Skeletal muscle tissue (tissue), 4 donors: ENCODE results near the gene FEZF2. TPM values are rescaled to one million over a fixed set of nuclear protein-coding genes. Genes with fewer than 3 reads are reported as not detected.

Source experiments
- H3K27ac ChIP-seq: one replicate; pipeline ENCODE4 v1.7.0; 2013; ENCODE audit warnings: mild to moderate bottlenecking, low read depth, low read length, inconsistent platforms
- H3K27me3 ChIP-seq, 3 donors: one replicate each; pipeline ENCODE4 v1.7.0; 2013; ENCODE audit warnings: low read length in 3 of 3; ENCODE audit not compliant: control insufficient read depth in 3 of 3, insufficient read depth in 3 of 3
- H3K36me3 ChIP-seq, 3 donors: one replicate each; pipeline ENCODE4 v1.7.0; 2013; ENCODE audit warnings: low read length in 3 of 3; ENCODE audit not compliant: control insufficient read depth in 3 of 3, insufficient read depth in 3 of 3
- H3K4me1 ChIP-seq, 3 donors: one replicate each; pipeline ENCODE4 v1.7.0; 2013; ENCODE audit warnings: low read length in 3 of 3, mild to moderate bottlenecking in 3 of 3; ENCODE audit not compliant: control insufficient read depth in 3 of 3, insufficient read depth in 3 of 3
- H3K4me3 ChIP-seq, 3 donors: one replicate each; pipeline ENCODE4 v1.7.0; 2013; ENCODE audit warnings: low read length in 3 of 3
- H3K9ac ChIP-seq, 3 donors: one replicate each; pipeline ENCODE4 v1.7.0; 2013; ENCODE audit warnings: low read length in 3 of 3, mild to moderate bottlenecking in 3 of 3, moderate library complexity in 2 of 3, low read depth in 1 of 3
- H3K9me3 ChIP-seq, 3 donors: one replicate each; pipeline ENCODE4 v1.7.0; 2013; ENCODE audit warnings: low read length in 3 of 3; ENCODE audit not compliant: control insufficient read depth in 3 of 3
- total RNA-seq: library from RNA; depleted of rRNA; stranded (reverse); fragments of >200 nt; gene quantifications from one replicate; pipeline ENCODE4 v1.2.3, GENCODE V29; 2014
- donor health status: Osteomylitis.

Gene FEZF2
- total RNA-seq, 1 donor from 2014 or later: not detected

GRCh38 chr3:62403765-62404164 lies 30.4 kb upstream of the FEZF2 start:
- H3K4me1 ChIP-seq: no peaks in the 10 kb centered on the region
- H3K27me3 ChIP-seq: peaks cover 0 to 9% (median 0%) of the 10 kb centered on the region in 3 donors
- H3K27ac ChIP-seq: no peak overlapping the region
- H3K9me3 ChIP-seq: no peaks in the 10 kb centered on the region
- no peak overlapping the region for H3K4me3 ChIP-seq
- H3K36me3 ChIP-seq: no peaks in the 10 kb centered on the region
- no peak overlapping the region for H3K9ac ChIP-seq

GRCh38 chr3:62392626-62393292 lies 19.4 kb upstream of the FEZF2 start:
- no peaks in the 10 kb centered on the region for H3K36me3 ChIP-seq
- H3K4me3 ChIP-seq: no peak overlapping the region
- H3K9ac ChIP-seq: no peak overlapping the region
- peaks cover 0 to 5% (median 0%) of the 10 kb centered on the region in 3 donors for H3K27me3 ChIP-seq
- no peaks in the 10 kb centered on the region for H3K4me1 ChIP-seq
- H3K9me3 ChIP-seq: no peaks in the 10 kb centered on the region
- H3K27ac ChIP-seq: no peak overlapping the region

GRCh38 chr3:62387251-62387650 lies 13.9 kb upstream of the FEZF2 start:
- no peaks in the 10 kb centered on the region for H3K4me1 ChIP-seq
- H3K27ac ChIP-seq: no peak overlapping the region
- H3K36me3 ChIP-seq: no peaks in the 10 kb centered on the region
- H3K4me3 ChIP-seq: no peak overlapping the region
- no peak overlapping the region for H3K9ac ChIP-seq
- peaks cover 0 to 2% (median 0%) of the 10 kb centered on the region in 3 donors for H3K27me3 ChIP-seq
- no peaks in the 10 kb centered on the region for H3K9me3 ChIP-seq

- Histone ChIP-seq H3K4me3 (no peak overlapping the region), H3K27ac (no peak overlapping the region), H3K36me3 (no peaks in the 10 kb centered on the region), H3K9ac (no peak overlapping the region), H3K4me1 (peaks cover under 1 to 9% (median 7%) of the 10 kb centered on the region in 3 donors), H3K27me3 (peaks cover 57 to 70% (median 66%) of the 10 kb centered on the region in 3 donors), H3K9me3 (peaks cover 0 to 2% (median 0%) of the 10 kb centered on the region in 3 donors)
These were observed 6.0 kb upstream of the FEZF2 start for GRCh38 chr3:62379321-62379798.

- Histone ChIP-seq H3K27me3 (peaks cover 61 to 74% (median 70%) of the 10 kb centered on the region in 3 donors), H3K27ac (no peak overlapping the region), H3K9me3 (peaks cover 0 to 2% (median 0%) of the 10 kb centered on the region in 3 donors), H3K4me3 (no peak overlapping the region), H3K4me1 (peaks cover 4 to 13% (median 8%) of the 10 kb centered on the region in 3 donors), H3K9ac (no peak overlapping the region), H3K36me3 (no peaks in the 10 kb centered on the region)
These were observed 5.6 kb upstream of the FEZF2 start for GRCh38 chr3:62378921-62379320.

GRCh38 chr3:62378311-62378789 lies 5.0 kb upstream of the FEZF2 start:
- Histone ChIP-seq H3K9ac (no peak overlapping the region), H3K27ac (no peak overlapping the region), H3K36me3 (no peaks in the 10 kb centered on the region), H3K4me1 (peaks cover 8 to 15% (median 9%) of the 10 kb centered on the region in 3 donors), H3K9me3 (peaks cover 0 to 2% (median 0%) of the 10 kb centered on the region in 3 donors), H3K4me3 (no peak overlapping the region), H3K27me3 (peaks cover 66 to 78% (median 76%) of the 10 kb centered on the region in 3 donors)

GRCh38 chr3:62376906-62377877 lies 3.8 kb upstream of the FEZF2 start:
- Histone ChIP-seq H3K4me1 (peaks cover 13 to 15% (median 14%) of the 10 kb centered on the region in 3 donors), H3K9ac (no peak overlapping the region), H3K9me3 (peaks cover 0 to 2% (median 0%) of the 10 kb centered on the region in 3 donors), H3K27me3 (peaks cover 75 to 87% (median 83%) of the 10 kb centered on the region in 3 donors), H3K27ac (no peak overlapping the region), H3K36me3 (no peaks in the 10 kb centered on the region), H3K4me3 (no peak overlapping the region)

GRCh38 chr3:62376454-62376720 lies 3.0 kb upstream of the FEZF2 start:
- H3K9me3 ChIP-seq: no peaks in the 10 kb centered on the region
- no peaks in the 10 kb centered on the region for H3K36me3 ChIP-seq
- no peak overlapping the region for H3K4me3 ChIP-seq
- peaks cover 80 to 92% (median 85%) of the 10 kb centered on the region in 3 donors for H3K27me3 ChIP-seq
- H3K9ac ChIP-seq: no peak overlapping the region
- peaks cover 14 to 17% (median 15%) of the 10 kb centered on the region in 3 donors for H3K4me1 ChIP-seq
- H3K27ac ChIP-seq: no peak overlapping the region

GRCh38 chr3:62375655-62376453 lies 2.5 kb upstream of the FEZF2 start:
- H3K4me3 ChIP-seq: no peak overlapping the region
- no peak overlapping the region for H3K9ac ChIP-seq
- no peaks in the 10 kb centered on the region for H3K36me3 ChIP-seq
- H3K27me3 ChIP-seq: peaks cover 85 to 95% (median 85%) of the 10 kb centered on the region in 3 donors
- peaks cover 15 to 22% (median 18%) of the 10 kb centered on the region in 3 donors for H3K4me1 ChIP-seq
- H3K9me3 ChIP-seq: no peaks in the 10 kb centered on the region
- no peak overlapping the region for H3K27ac ChIP-seq
